Astrocyte of the spinal cord (primary cell): ENCODE data around the gene CLASRP.

ENCODE experiments used
- DNase-seq: peaks from one replicate; pipeline ENCODE4 v3.0.0; 2011; ENCODE audit warnings: low read depth, low spot score
- H3K4me3 ChIP-seq: 2 replicates; pipeline ENCODE4 v1.5.1; 2011; ENCODE audit warnings: low read depth, mild to moderate bottlenecking, low read length, moderate library complexity
- in situ Hi-C: cut with HindIII; loops from 2 replicates; pipeline ENCODE4 v1.10.0; 2017; ENCODE audit warnings: low sequenced_read_pairs
- TF ChIP-seq, protein P1 (sequence below): IDR thresholded peaks from 2 replicates; pipeline ENCODE4 v1.5.1; 2012; ENCODE audit warnings: low read depth, mild to moderate bottlenecking, low read length, inconsistent platforms

The CLASRP gene

DNA sequence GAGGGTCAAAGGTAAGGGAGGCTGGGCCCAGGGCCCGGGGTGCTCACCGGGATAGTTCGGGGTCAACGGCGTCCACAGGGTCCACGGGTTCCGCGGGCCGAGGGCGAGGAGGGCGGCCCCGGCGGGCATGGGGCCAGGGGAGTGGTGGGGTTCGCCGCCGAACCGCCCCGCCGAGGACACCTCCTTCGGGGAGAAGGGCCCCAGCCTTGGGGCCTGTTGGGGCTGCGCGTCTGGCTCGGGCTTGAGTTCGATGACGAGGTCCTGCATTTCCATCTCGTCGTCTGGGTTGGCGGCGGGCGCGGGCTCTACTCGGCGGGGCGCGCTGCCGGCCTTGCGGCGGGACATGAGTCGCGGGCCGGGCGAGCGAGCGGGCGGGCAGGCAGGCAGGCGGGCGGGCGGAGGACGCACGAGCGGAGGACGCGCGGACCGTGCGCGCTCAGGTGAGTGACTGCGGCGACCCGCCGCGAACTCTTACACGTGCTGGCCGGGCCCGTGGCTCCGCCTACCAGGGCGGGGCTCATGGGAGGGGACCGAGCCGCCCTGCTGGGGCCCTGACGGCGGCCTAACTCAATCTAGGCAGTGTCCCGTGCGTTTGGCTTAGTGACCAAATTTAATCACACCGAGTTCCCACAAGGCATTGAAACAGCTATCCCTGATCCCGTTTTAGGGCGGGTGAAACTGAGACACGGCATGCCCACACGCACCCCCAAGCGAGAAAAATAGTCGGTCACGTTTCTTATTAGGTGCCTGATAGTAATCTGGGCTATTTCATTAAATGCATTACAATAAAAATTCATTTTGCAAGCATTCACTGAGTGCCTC lies 37.4 kb downstream of the CLASRP start, which contains the start of gene ZNF296:
TSS of gene ZNF296 (minus strand) at position 450 of the 822 bp plus-strand sequence. CDS start at position 345, 105 bp downstream.
- TF ChIP-seq, protein P1, sequence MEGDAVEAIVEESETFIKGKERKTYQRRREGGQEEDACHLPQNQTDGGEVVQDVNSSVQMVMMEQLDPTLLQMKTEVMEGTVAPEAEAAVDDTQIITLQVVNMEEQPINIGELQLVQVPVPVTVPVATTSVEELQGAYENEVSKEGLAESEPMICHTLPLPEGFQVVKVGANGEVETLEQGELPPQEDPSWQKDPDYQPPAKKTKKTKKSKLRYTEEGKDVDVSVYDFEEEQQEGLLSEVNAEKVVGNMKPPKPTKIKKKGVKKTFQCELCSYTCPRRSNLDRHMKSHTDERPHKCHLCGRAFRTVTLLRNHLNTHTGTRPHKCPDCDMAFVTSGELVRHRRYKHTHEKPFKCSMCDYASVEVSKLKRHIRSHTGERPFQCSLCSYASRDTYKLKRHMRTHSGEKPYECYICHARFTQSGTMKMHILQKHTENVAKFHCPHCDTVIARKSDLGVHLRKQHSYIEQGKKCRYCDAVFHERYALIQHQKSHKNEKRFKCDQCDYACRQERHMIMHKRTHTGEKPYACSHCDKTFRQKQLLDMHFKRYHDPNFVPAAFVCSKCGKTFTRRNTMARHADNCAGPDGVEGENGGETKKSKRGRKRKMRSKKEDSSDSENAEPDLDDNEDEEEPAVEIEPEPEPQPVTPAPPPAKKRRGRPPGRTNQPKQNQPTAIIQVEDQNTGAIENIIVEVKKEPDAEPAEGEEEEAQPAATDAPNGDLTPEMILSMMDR, result no peak
- peak; percentile 20 for DNase-seq
- in situ Hi-C loops, result no loop called here
- H3K4me3 ChIP-seq, result peak within 1 kb of the TSS; percentile 46

DNA sequence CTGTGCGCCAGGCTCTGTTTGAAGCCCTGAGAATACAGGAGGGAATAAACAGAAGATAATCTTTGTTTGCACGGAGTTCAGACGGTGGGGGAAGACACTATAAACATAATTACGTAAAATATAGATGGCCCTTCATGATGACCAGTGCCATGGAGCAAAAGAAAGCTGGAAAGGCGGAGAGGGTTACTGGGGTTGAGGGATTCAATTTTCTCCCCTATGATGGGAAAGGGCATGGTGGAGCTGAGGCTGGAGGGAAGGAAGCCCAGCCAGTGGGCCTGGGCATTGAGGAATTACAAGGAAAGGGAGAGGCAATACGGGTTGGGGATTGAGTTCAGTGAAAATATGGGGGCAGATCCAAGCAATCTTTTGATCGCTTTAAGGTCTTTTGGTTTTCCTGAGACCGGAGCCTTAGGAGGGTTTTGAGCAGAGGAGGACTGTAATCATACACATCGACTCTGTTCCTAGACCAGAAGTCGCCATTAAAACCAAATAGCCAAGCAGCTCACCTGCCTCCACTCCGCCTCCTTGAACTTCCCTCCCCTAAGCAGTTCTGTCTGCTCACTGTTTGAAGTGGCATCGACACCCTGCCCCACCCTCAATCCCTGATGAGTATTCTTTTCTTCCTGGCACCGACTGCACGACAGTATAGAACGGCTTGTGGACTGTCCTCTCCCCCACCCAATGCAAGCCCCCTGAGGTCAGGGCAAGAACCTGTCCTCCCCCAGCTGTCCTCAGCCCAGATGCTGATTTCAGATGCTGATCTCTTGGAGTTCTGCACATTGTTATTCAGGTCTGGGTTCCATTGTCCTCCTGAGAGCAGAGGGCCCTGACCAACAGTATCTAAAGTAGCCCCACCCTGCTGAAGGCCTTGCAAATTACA lies 38.2 kb downstream of the CLASRP start:
- no peak for DNase-seq
- in situ Hi-C loops, result no loop called here
- TF ChIP-seq, protein P1, result no peak
- peak overlapping the region; percentile 46 for H3K4me3 ChIP-seq

DNA sequence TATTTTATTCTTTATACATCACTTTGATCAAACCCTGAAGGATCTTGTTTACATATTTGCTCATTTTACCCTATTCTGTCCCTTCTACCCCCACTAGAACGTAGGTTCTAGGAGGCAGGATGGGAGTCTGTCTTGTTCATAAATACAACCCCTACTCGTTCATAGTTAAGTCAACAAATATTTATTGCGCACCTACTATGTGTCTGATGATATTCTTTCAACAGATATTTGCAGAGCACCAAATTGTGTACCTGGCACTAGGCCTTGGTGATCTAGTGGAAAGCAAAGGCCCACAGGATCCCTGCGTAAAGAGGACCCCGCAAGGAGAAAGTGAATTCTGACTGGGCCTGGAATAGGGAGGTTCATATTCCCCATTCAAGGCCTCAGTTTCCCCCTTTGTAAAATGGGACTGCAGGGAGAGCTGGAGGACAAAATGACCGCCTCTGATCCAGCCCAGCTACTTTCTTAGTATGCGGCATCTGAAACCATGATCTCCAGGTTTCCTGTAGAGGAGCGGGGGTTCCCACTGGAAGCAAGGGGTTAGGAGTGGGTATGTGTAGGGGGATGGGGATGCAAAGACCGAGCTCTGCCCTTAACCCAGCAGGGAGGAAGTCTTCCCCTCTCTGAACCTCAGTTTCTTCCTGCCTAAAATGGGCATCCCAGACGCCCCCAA lies 39.7 kb downstream of the CLASRP start:
- in situ Hi-C loops, result no loop called here
- no peak for DNase-seq
- peak overlapping the region; percentile 99 for H3K4me3 ChIP-seq
- TF ChIP-seq, protein P1, result no peak

DNA sequence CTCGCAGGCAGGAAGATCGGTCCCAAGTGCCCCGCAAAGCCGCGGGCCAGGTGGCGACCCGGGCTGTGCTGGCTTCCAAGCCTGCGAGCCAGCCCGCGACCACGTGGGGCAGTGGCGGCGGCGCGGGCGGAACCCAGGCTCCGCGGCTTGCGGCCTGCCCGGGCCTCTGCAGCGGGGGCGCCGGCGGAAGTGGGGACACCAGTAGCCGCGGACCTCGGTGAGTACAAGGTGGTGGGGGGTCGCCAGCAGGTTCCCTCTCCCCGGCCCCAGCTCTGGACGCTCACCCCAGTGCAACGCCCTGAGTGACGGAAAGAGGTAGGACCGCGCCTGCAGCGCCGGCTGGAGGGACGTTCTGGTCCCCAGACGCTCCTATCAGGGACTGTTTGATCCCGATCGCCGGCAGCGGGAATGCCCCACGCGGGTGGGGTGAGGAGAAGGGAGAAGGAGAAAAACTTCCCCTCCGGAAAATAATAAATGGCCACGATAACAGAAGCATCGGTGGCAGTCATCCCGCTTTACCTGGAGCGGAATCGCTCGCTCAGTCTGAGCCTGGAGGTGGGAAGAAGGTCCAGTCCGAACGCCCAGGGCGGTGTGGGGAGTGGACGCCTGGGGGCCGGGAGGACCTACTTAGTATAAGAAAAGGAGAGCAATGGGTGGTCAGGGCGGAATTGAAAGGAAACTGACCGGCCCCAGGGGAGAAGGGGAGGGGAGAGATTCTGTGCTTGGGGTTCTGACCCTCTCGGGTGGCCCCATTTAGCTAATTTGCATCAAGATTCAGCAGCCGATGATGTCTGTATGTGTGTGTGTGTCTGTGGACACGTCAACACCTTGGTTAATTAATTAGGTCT lies 40.4 kb downstream of the CLASRP start, which contains the start of gene GEMIN7:
TSS of gene GEMIN7 (plus strand) at position 198 of the 848 bp plus-strand sequence. CDS start 10,855 bp downstream, outside the sequence.
- H3K4me3 ChIP-seq, result peak within 1 kb of the TSS; percentile 99
- DNase-seq, result peak; percentile 76
- TF ChIP-seq, protein P1, result no peak
- in situ Hi-C loops, result no loop called here

DNA sequence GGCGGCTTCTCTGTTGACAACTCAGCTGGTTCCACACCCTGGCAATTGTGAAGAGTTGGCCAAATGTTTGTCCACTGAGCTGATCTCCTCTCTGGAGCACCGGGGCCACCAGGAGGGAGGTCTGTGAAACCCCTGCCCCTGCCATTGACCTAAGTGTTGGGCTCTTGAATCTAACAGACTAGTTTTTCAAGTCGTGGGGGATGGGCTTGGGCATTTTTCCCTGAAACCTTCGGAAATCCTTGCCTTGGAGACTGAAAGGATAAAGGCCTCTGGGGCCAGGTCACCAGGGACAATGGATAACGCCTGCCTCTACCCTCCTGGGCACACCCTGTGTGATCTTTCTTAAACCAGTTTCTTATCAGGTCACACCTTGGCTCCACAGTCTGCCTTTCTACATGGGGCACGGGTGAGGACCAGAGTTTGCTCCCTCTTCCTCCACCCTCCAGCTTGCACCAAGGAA lies 41.1 kb downstream of the CLASRP start:
- TF ChIP-seq, protein P1, result no peak
- DNase-seq, result no peak
- in situ Hi-C loops, result no loop called here
- H3K4me3 ChIP-seq, result peak overlapping the region; percentile 99
